Measurements from ENCODE around the gene OR8B12.
"Not testable (repeated sequence)": the region's sequence is repeated elsewhere in the genome, so short reads cannot be mapped to it uniquely, and the experiment has no call there.

The OR8B12 gene

DNA sequence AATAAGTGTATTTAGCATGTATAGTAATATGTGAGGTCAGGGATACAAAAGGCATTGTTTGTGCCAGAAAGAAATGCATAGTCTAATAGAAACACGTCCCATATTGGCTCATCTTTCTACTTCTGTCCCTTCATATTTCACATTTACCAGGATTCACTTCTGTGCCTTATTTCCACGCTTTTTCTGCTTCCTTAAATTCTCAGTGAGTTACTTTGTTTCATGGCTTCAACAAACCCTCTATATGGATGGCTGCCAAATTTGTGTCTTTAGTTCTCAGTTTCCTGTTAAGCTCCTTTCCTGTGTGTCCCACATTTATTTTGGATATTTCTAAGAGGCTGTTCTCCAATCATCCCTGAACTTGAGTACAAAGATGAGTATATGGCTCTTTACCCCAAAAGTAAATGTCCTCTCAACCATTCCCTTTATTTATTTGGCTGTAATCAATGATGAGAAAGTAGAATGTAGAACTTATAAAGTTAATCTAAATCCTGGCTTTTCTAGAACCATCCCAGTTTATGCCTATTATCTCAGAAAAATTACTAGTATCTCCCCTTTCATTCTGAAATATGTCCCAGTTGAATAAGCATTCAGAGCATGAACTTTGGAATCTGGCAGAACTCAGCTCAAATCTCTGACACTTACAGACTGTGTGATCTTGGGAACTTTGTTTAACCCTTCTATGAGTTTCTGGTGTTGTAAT is 23.5 kb downstream of the OR8B12 start:
- no peak for DNase-seq

DNA sequence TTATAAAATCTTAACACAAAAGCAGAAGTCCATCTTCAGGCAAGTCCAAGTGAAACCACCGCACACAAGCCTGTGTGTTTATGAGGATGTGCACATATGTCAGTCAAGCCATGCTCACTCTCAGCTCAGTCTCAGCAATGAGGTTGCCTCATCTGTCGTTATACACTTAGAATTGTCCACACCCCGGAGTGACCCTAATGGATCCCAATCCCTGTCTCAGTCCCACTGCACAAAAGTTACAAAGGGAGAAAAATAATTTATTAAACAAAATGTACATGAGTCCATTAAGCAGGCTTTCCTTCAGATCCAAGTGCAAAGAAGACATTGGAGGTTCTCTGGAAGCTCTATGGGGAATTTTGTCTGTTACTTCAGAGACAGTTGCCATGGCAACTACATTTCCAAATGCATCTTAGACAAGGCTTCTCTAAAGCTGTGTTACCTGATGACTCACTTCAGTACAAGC is 24.4 kb downstream of the OR8B12 start:
- DNase-seq: no peak

DNA sequence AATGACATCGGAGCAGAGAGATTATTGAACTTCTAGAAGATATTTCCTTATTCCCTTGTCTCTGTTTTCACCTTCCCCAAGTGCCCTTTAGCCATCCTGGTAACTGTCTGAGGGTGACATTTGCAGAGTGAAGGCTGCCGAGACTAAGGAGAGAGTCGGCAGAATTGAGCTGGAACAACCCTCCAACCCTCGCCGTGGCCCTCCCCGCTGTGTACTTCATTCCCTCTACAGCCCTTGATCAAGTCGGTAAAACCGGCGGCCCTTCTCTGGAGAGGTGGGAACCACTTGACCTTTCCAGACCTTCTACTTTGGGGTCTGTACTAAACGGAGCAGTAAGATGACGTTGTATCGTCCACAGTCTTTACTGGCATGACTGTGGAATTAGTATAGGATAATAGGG is 26.1 kb downstream of the OR8B12 start:
- DNase-seq: no peak

DNA sequence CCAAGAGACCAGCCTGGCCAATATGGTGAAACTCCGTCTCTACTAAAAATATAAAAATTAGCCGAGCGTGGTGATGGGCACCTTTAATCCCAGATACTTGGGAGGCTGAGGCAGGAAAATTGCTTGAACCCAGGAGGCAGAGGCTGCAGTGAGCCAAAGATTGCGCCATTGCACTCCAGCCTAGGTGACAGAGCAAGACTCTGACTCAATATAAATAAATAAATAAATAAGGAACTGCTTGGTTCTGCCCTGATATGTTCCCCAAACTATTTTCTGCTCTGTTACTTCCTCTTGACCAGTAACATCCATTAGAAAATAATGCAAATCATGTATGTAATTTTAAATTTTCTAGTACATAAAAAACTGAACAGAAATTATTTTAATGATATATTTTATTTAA is 28.8 kb downstream of the OR8B12 start:
- not testable (repeated sequence) for DNase-seq

DNA sequence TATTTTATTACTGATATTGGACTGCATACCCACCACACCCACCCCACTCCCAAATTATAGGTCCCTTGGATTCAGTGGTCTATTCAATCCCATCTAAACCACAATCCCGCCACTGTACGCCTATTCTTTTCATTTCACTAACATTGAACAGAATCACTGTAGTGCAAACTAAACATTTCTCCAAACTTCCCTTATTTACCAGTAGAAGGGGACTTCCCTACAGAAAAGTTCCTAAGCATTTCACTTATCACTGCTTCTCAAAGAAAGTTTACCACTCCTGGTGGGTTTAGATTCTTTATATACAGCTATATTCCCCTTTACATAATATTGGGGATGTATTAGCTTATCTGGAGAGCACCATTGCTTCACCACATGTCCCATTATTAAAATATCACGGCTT is 29.3 kb downstream of the OR8B12 start:
- DNase-seq: no peak

DNA sequence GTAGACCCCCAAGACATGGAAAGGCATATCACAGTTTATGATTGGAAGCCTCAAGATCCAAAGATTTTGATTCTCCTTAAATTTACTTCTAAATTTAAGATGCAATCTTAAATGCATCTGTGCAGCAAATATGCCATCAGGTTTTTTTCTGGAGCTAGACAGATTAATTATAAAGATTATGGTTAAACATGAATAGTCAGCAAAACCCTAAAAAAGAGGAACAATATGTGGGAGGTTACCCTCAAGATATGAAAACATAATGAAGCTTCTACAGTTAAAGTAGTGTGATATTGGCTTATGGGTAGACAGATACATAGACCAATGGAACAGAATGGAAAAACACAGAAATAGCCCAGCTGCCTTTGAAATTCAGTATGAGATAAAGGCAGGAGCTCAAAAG is 31.7 kb downstream of the OR8B12 start:
- DNase-seq: no peak

DNA sequence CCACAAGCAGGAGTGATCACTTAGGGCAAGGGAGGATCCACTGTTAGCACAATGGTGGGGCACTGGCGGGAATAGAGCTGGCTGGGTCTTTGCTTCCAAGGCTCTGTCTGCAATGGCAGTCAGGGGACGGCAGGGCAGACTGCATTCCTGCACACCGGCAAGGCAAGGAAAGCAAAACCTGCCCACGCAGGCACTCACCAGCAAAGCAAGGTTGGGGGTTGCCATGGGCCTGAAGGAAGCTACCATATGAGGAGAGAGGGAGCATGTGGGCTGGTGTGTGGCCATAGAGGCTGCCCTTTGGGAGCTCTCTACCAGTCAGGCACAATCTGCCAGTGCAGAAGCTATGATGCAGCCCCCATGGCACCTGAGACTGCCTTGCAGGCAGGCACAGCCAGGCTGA is 33.2 kb downstream of the OR8B12 start:
- no peak for DNase-seq

DNA sequence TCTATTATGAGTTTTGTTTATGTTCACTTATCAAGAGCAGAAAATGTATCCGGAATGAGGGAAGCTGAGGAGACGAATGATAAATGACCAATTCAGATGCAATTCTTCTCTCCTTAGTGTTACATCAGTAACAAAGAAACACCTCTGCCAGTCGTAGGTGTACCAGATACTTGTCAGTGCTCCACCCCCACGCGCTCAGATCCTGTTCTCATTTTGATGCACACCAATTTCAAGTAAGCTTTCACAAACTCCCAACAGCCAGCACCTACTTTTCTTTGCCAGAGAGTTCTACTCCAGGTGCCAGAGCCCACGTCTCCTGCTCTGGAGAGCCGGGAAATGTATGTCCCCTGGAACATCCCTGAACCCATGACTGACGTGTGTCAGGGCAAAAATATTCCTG is 43.7 kb downstream of the OR8B12 start:
- no peak for DNase-seq

DNA sequence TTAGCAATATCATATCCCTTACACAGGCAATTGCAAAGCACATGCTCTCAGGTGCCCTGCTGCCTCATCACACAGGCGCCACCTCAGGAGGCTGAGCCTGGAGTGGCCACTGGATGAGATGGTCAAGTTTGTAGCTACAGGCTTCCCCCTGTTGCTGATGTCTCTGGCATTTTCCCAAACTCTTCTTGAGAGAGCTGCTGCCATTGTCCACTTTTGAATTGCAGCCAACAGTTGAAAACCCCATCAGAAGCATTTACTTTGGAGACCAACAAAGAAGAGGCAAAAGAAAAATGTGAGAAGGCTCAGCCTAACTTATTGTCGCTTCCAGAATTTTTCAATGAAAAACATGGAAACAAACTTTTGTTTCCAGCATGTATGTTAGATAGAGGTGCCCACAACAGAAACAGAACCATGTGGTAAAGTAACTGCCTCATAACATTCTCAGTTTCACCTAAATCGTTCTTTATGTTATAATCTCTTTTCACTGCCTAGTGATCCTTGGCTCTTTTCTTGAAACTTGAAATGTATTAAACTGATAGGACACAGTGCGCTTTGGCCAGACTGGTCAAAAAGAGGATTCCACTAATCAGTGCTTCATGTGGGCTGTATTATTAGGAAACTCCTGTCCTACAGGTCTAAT is 50.3 kb downstream of the OR8B12 start:
- no peak for DNase-seq

Data from T-helper 9 cell (primary cell).